ENCODE measurements around the gene DIPK1A. TPM values are rescaled to one million over a fixed set of nuclear protein-coding genes. Genes with fewer than 3 reads are reported as not detected.

The DIPK1A gene
- total RNA-seq, 1 experiment from 2014 or later: 1.0 TPM

DNA sequence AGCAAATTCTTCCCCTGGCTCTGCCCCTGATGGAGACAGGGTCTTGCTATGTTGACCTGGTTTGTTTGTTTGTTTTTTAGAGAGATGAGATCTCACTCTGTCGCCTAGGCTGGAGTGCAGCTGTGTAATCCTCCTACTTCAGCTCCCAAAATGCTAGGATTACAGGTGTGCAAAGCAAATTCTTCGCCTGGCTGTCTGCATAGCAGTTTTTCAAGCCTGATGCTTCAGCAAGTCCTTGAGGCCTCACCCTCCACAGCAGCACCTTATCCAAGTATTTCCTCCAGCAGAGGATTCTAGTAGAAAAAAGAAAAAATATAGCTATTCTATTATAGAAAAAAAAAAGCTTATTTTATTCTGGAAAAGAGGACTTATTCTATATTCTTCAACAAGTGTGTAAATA lies 144.5 kb downstream of the DIPK1A start:
- Histone ChIP-seq H3K9ac (ENCODE audit: low read length) (no peak overlapping the region), H3K4me3 (ENCODE audit: low read length) (no peak overlapping the region), H3K9me2 (replicated peaks; ENCODE audit: low read length) (no peaks in the 10 kb centered on the region), H3K79me2 (ENCODE audit: low read length) (no peaks in the 10 kb centered on the region), H3K9me3 (ENCODE audit: low read length) (no peaks in the 10 kb centered on the region), H3K4me2 (ENCODE audit: low read length) (peak overlapping the region; percentile 46; the same call in 1 of the 2 replicates), H3K27ac (ENCODE audit: low read length) (0 out of 2 replicates have a peak overlapping the region, but pooled peaks have one; percentile 8), H3K27me3 (ENCODE audit: low read length) (no peaks in the 10 kb centered on the region), H2AFZ (ENCODE audit: low read length) (no peak overlapping the region), H3K4me1 (ENCODE audit: insufficient read depth, low read length) (peaks cover 18% of the 10 kb centered on the region), H4K20me1 (ENCODE audit: low read length) (no peaks in the 10 kb centered on the region), H3F3A (ENCODE audit: low read length, unreplicated experiment) (no peaks in the 10 kb centered on the region), H3K36me3 (ENCODE audit: low read depth, low read length) (no peaks in the 10 kb centered on the region)
- ATAC-seq (no peak), DNase-seq (no peak)
- ChIA-PET CTCF (interaction anchor here (1.0 kb wide), 1 partner anchor 67 kb away, joined by 3 read pairs; no protein-coding TSS in a partner anchor), POLR2A (ENCODE audit: unreplicated experiment) (no interaction called here)
- TF ChIP-seq, protein P1, sequence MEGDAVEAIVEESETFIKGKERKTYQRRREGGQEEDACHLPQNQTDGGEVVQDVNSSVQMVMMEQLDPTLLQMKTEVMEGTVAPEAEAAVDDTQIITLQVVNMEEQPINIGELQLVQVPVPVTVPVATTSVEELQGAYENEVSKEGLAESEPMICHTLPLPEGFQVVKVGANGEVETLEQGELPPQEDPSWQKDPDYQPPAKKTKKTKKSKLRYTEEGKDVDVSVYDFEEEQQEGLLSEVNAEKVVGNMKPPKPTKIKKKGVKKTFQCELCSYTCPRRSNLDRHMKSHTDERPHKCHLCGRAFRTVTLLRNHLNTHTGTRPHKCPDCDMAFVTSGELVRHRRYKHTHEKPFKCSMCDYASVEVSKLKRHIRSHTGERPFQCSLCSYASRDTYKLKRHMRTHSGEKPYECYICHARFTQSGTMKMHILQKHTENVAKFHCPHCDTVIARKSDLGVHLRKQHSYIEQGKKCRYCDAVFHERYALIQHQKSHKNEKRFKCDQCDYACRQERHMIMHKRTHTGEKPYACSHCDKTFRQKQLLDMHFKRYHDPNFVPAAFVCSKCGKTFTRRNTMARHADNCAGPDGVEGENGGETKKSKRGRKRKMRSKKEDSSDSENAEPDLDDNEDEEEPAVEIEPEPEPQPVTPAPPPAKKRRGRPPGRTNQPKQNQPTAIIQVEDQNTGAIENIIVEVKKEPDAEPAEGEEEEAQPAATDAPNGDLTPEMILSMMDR (conservative IDR thresholded peaks at IDR 0.05; ENCODE audit: low read depth, low read length): no peak
- TF ChIP-seq EZH2 (IDR thresholded peaks at IDR 0.05; ENCODE audit: low read length, unreplicated experiment) (no peak), EZH2phosphoT487 (IDR thresholded peaks at IDR 0.05; ENCODE audit: borderline replicate concordance, low read length) (no peak)
- no TSS peak for BruUV-seq (replicated peaks)
- intact Hi-C loops (cut with micrococcal nuclease): no loop called here

DNA sequence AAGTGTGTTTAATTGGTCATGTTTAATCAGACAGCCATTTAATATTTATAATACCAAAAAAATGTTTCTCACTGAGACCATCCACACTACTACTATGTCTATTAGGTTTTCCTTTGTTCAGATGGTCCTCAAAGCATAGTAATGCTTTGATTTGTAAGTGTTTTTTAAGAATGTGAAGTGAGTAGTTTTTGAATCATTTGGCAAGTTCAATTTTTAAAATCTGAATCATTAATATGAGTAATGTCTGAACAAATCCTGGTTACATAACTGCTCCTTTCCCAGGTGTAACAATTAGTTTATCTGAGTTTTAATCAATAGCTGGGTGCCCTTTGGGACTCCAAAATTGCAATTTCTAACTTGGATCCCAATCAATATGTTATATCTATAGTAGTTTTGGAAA lies 152.9 kb downstream of the DIPK1A start:
- ATAC-seq: peak; percentile 67
- peak; percentile 62 for DNase-seq
- no peaks in the 10 kb centered on the region for H3K9me2 ChIP-seq (replicated peaks; ENCODE audit: low read length)
- H3K27me3 ChIP-seq (ENCODE audit: low read length): no peaks in the 10 kb centered on the region
- H3F3A ChIP-seq (ENCODE audit: low read length, unreplicated experiment): no peaks in the 10 kb centered on the region
- H2AFZ ChIP-seq (ENCODE audit: low read length): no peak overlapping the region
- peaks cover 14% of the 10 kb centered on the region for H3K4me1 ChIP-seq (ENCODE audit: insufficient read depth, low read length)
- H3K4me3 ChIP-seq (ENCODE audit: low read length): no peak overlapping the region
- no peaks in the 10 kb centered on the region for H3K79me2 ChIP-seq (ENCODE audit: low read length)
- TF ChIP-seq, protein P1 (conservative IDR thresholded peaks at IDR 0.05; ENCODE audit: low read depth, low read length): no peak
- TF ChIP-seq EZH2phosphoT487 (IDR thresholded peaks at IDR 0.05; ENCODE audit: borderline replicate concordance, low read length) (no peak), EZH2 (IDR thresholded peaks at IDR 0.05; ENCODE audit: low read length, unreplicated experiment) (no peak)
- H3K27ac ChIP-seq (ENCODE audit: low read length): peak overlapping the region; percentile 4; the same call in 1 of the 2 replicates
- peak overlapping the region; percentile 11; the same call in 1 of the 2 replicates for H3K4me2 ChIP-seq (ENCODE audit: low read length)
- H3K9me3 ChIP-seq (ENCODE audit: low read length): no peaks in the 10 kb centered on the region
- intact Hi-C loops (cut with micrococcal nuclease): no loop called here
- CTCF ChIA-PET: no interaction called here
- no TSS peak for BruUV-seq (replicated peaks)
- H3K9ac ChIP-seq (ENCODE audit: low read length): no peak overlapping the region
- H3K36me3 ChIP-seq (ENCODE audit: low read depth, low read length): no peaks in the 10 kb centered on the region
- H4K20me1 ChIP-seq (ENCODE audit: low read length): no peaks in the 10 kb centered on the region
- POLR2A ChIA-PET (ENCODE audit: unreplicated experiment): no interaction called here

DNA sequence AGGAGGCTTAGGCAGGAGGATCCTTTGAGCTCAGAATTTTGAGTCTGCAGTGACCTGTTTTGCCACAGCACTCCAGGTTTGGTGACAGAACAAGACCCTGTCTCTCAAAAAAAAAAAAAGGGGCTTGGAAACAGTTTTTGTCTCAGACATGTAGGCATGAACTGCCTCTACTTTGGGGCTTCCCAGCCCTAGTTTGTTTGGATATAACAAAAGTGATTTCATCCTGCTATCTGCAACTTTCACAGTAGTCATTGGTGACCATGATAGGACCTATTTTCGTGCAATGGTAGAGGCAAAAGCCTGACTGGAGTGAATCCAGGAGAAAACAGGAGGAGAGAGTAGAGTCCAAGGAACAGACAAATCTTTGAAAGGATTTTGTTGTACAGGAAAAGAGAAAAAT lies 156.0 kb downstream of the DIPK1A start:
- ATAC-seq (no peak), DNase-seq (no peak)
- Histone ChIP-seq H3K79me2 (ENCODE audit: low read length) (no peaks in the 10 kb centered on the region), H3K4me1 (ENCODE audit: insufficient read depth, low read length) (peaks cover 14% of the 10 kb centered on the region), H4K20me1 (ENCODE audit: low read length) (no peaks in the 10 kb centered on the region), H2AFZ (ENCODE audit: low read length) (peak overlapping the region; percentile 59; the same call in 1 of the 2 replicates), H3K4me2 (ENCODE audit: low read length) (no peak overlapping the region), H3K27me3 (ENCODE audit: low read length) (no peaks in the 10 kb centered on the region), H3K9ac (ENCODE audit: low read length) (no peak overlapping the region), H3K9me3 (ENCODE audit: low read length) (no peaks in the 10 kb centered on the region), H3K4me3 (ENCODE audit: low read length) (no peak overlapping the region), H3K36me3 (ENCODE audit: low read depth, low read length) (no peaks in the 10 kb centered on the region), H3K9me2 (replicated peaks; ENCODE audit: low read length) (no peaks in the 10 kb centered on the region), H3K27ac (ENCODE audit: low read length) (no peak overlapping the region), H3F3A (ENCODE audit: low read length, unreplicated experiment) (no peaks in the 10 kb centered on the region)
- POLR2A ChIA-PET (ENCODE audit: unreplicated experiment): no interaction called here
- intact Hi-C loops (cut with micrococcal nuclease): no loop called here
- CTCF ChIA-PET: no interaction called here
- BruUV-seq (replicated peaks): no TSS peak
- TF ChIP-seq EZH2phosphoT487 (IDR thresholded peaks at IDR 0.05; ENCODE audit: borderline replicate concordance, low read length): no peak
- TF ChIP-seq, protein P1 (conservative IDR thresholded peaks at IDR 0.05; ENCODE audit: low read depth, low read length): no peak
- no peak for TF ChIP-seq EZH2 (IDR thresholded peaks at IDR 0.05; ENCODE audit: low read length, unreplicated experiment)
